ENCODE results near the gene ENHO.
"Not testable (repeated sequence)": the region's sequence is repeated elsewhere in the genome, so short reads cannot be mapped to it uniquely, and the experiment has no call there.

ENHO gene

GRCh38 chr9:34546834-34547827 lies 24.3 kb upstream of the ENHO start:
- no peaks in the 10 kb centered on the region for H3K27me3 ChIP-seq (ENCODE audit: low read depth, low read length)
- peaks cover 0 to 10% of the 10 kb centered on the region in 2 donors for H3K4me1 ChIP-seq (ENCODE audit: control insufficient read depth in 1 of 2, insufficient read depth in 2 of 2, low read length in 2 of 2)
- no peak overlapping the region for H3K27ac ChIP-seq (ENCODE audit: low read length)
- H3K4me3 ChIP-seq (ENCODE audit: low read depth in 1 of 2, low read length in 2 of 2) = no peak overlapping the region
- H3K9me3 ChIP-seq (ENCODE audit: control insufficient read depth in 1 of 2, low read length in 2 of 2) = no peaks in the 10 kb centered on the region
- H3K36me3 ChIP-seq (ENCODE audit: control insufficient read depth in 1 of 2, insufficient read depth in 2 of 2, low read length in 2 of 2) = no peaks in the 10 kb centered on the region

- H3K36me3 ChIP-seq (ENCODE audit: control insufficient read depth in 1 of 2, insufficient read depth in 2 of 2, low read length in 2 of 2) = no peaks in the 10 kb centered on the region
- peaks cover 0 to 10% of the 10 kb centered on the region in 2 donors for H3K4me1 ChIP-seq (ENCODE audit: control insufficient read depth in 1 of 2, insufficient read depth in 2 of 2, low read length in 2 of 2)
- H3K4me3 ChIP-seq (ENCODE audit: low read depth in 1 of 2, low read length in 2 of 2) = no peak overlapping the region
- no peaks in the 10 kb centered on the region for H3K9me3 ChIP-seq (ENCODE audit: control insufficient read depth in 1 of 2, low read length in 2 of 2)
- H3K27ac ChIP-seq (ENCODE audit: low read length) = no peak overlapping the region
- H3K27me3 ChIP-seq (ENCODE audit: low read depth, low read length) = no peaks in the 10 kb centered on the region
Observed at GRCh38 chr9:34546102-34546833, 23.5 kb upstream of the ENHO start.

GRCh38 chr9:34545497-34545896 lies 22.7 kb upstream of the ENHO start:
- Histone ChIP-seq H3K4me3 (ENCODE audit: low read depth in 1 of 2, low read length in 2 of 2) (no peak overlapping the region), H3K36me3 (ENCODE audit: control insufficient read depth in 1 of 2, insufficient read depth in 2 of 2, low read length in 2 of 2) (no peaks in the 10 kb centered on the region), H3K9me3 (ENCODE audit: control insufficient read depth in 1 of 2, low read length in 2 of 2) (no peaks in the 10 kb centered on the region), H3K27ac (ENCODE audit: low read length) (no peak overlapping the region), H3K4me1 (ENCODE audit: control insufficient read depth in 1 of 2, insufficient read depth in 2 of 2, low read length in 2 of 2) (peaks cover 0 to 10% of the 10 kb centered on the region in 2 donors), H3K27me3 (ENCODE audit: low read depth, low read length) (no peaks in the 10 kb centered on the region)

- Histone ChIP-seq H3K36me3 (ENCODE audit: control insufficient read depth in 1 of 2, insufficient read depth in 2 of 2, low read length in 2 of 2) (no peaks in the 10 kb centered on the region), H3K27me3 (ENCODE audit: low read depth, low read length) (no peaks in the 10 kb centered on the region), H3K9me3 (ENCODE audit: control insufficient read depth in 1 of 2, low read length in 2 of 2) (no peaks in the 10 kb centered on the region), H3K27ac (ENCODE audit: low read length) (no peak overlapping the region), H3K4me1 (ENCODE audit: control insufficient read depth in 1 of 2, insufficient read depth in 2 of 2, low read length in 2 of 2) (peaks cover 0 to 10% of the 10 kb centered on the region in 2 donors), H3K4me3 (ENCODE audit: low read depth in 1 of 2, low read length in 2 of 2) (no peak overlapping the region)
Observed at GRCh38 chr9:34544035-34544434, 21.2 kb upstream of the ENHO start.

- Histone ChIP-seq H3K9me3 (ENCODE audit: control insufficient read depth in 1 of 2, low read length in 2 of 2) (no peaks in the 10 kb centered on the region), H3K27ac (ENCODE audit: low read length) (no peak overlapping the region), H3K27me3 (ENCODE audit: low read depth, low read length) (no peaks in the 10 kb centered on the region), H3K4me1 (ENCODE audit: control insufficient read depth in 1 of 2, insufficient read depth in 2 of 2, low read length in 2 of 2) (peaks cover 0 to 2% of the 10 kb centered on the region in 2 donors), H3K36me3 (ENCODE audit: control insufficient read depth in 1 of 2, insufficient read depth in 2 of 2, low read length in 2 of 2) (no peaks in the 10 kb centered on the region), H3K4me3 (ENCODE audit: low read depth in 1 of 2, low read length in 2 of 2) (no peak overlapping the region)
Observed at GRCh38 chr9:34541540-34541939, 18.8 kb upstream of the ENHO start.

GRCh38 chr9:34540827-34541226 lies 18.0 kb upstream of the ENHO start:
- Histone ChIP-seq H3K4me1 (ENCODE audit: control insufficient read depth in 1 of 2, insufficient read depth in 2 of 2, low read length in 2 of 2) (no peaks in the 10 kb centered on the region), H3K27ac (ENCODE audit: low read length) (no peak overlapping the region), H3K36me3 (ENCODE audit: control insufficient read depth in 1 of 2, insufficient read depth in 2 of 2, low read length in 2 of 2) (no peaks in the 10 kb centered on the region), H3K4me3 (ENCODE audit: low read depth in 1 of 2, low read length in 2 of 2) (no peak overlapping the region), H3K9me3 (ENCODE audit: control insufficient read depth in 1 of 2, low read length in 2 of 2) (no peaks in the 10 kb centered on the region), H3K27me3 (ENCODE audit: low read depth, low read length) (no peaks in the 10 kb centered on the region)

GRCh38 chr9:34536685-34537084 lies 13.9 kb upstream of the ENHO start:
- Histone ChIP-seq H3K27ac (ENCODE audit: low read length) (no peak overlapping the region), H3K4me3 (ENCODE audit: low read depth in 1 of 2, low read length in 2 of 2) (no peak overlapping the region), H3K4me1 (ENCODE audit: control insufficient read depth in 1 of 2, insufficient read depth in 2 of 2, low read length in 2 of 2) (no peaks in the 10 kb centered on the region), H3K27me3 (ENCODE audit: low read depth, low read length) (no peaks in the 10 kb centered on the region), H3K36me3 (ENCODE audit: control insufficient read depth in 1 of 2, insufficient read depth in 2 of 2, low read length in 2 of 2) (no peaks in the 10 kb centered on the region), H3K9me3 (ENCODE audit: control insufficient read depth in 1 of 2, low read length in 2 of 2) (peaks cover 0 to 3% of the 10 kb centered on the region in 2 donors)

- not testable (repeated sequence) for H3K4me3 ChIP-seq (ENCODE audit: low read depth in 1 of 2, low read length in 2 of 2); H3K4me1 ChIP-seq (ENCODE audit: control insufficient read depth in 1 of 2, insufficient read depth in 2 of 2, low read length in 2 of 2)
Observed at GRCh38 chr9:34532041-34532440, 9.3 kb upstream of the ENHO start.

GRCh38 chr9:34526026-34526425 lies 3.2 kb upstream of the ENHO start:
- Histone ChIP-seq H3K27ac (ENCODE audit: low read length) (no peak overlapping the region), H3K36me3 (ENCODE audit: control insufficient read depth in 1 of 2, insufficient read depth in 2 of 2, low read length in 2 of 2) (no peaks in the 10 kb centered on the region), H3K9me3 (ENCODE audit: control insufficient read depth in 1 of 2, low read length in 2 of 2) (no peaks in the 10 kb centered on the region), H3K4me1 (ENCODE audit: control insufficient read depth in 1 of 2, insufficient read depth in 2 of 2, low read length in 2 of 2) (peaks cover 0 to 9% of the 10 kb centered on the region in 2 donors), H3K27me3 (ENCODE audit: low read depth, low read length) (no peaks in the 10 kb centered on the region), H3K4me3 (ENCODE audit: low read depth in 1 of 2, low read length in 2 of 2) (no peak overlapping the region)

More at GRCh38 chr9:34532041-34532440, 9.3 kb upstream of the ENHO start:
- H3K27me3 ChIP-seq (ENCODE audit: low read depth, low read length); H3K27ac ChIP-seq (ENCODE audit: low read length); H3K36me3 ChIP-seq (ENCODE audit: control insufficient read depth in 1 of 2, insufficient read depth in 2 of 2, low read length in 2 of 2); H3K9me3 ChIP-seq (ENCODE audit: control insufficient read depth in 1 of 2, low read length in 2 of 2): not testable (repeated sequence)

GRCh38 chr9:34524349-34524748 lies 1.6 kb upstream of the ENHO start:
- Histone ChIP-seq H3K36me3 (ENCODE audit: control insufficient read depth in 1 of 2, insufficient read depth in 2 of 2, low read length in 2 of 2) (no peaks in the 10 kb centered on the region), H3K27ac (ENCODE audit: low read length) (no peak overlapping the region), H3K4me1 (ENCODE audit: control insufficient read depth in 1 of 2, insufficient read depth in 2 of 2, low read length in 2 of 2) (peaks cover 0 to 9% of the 10 kb centered on the region in 2 donors), H3K4me3 (ENCODE audit: low read depth in 1 of 2, low read length in 2 of 2) (no peak overlapping the region), H3K9me3 (ENCODE audit: control insufficient read depth in 1 of 2, low read length in 2 of 2) (no peaks in the 10 kb centered on the region), H3K27me3 (ENCODE audit: low read depth, low read length) (no peaks in the 10 kb centered on the region)

GRCh38 chr9:34522091-34522887 lies 501 bp downstream of the ENHO start:
- Histone ChIP-seq H3K4me1 (ENCODE audit: control insufficient read depth in 1 of 2, insufficient read depth in 2 of 2, low read length in 2 of 2) (peaks cover 0 to 9% of the 10 kb centered on the region in 2 donors), H3K9me3 (ENCODE audit: control insufficient read depth in 1 of 2, low read length in 2 of 2) (no peaks in the 10 kb centered on the region), H3K27ac (ENCODE audit: low read length) (no peak overlapping the region), H3K27me3 (ENCODE audit: low read depth, low read length) (no peaks in the 10 kb centered on the region), H3K4me3 (ENCODE audit: low read depth in 1 of 2, low read length in 2 of 2) (peak overlapping the region; percentile 5 to 54), H3K36me3 (ENCODE audit: control insufficient read depth in 1 of 2, insufficient read depth in 2 of 2, low read length in 2 of 2) (no peaks in the 10 kb centered on the region)

Data from muscle layer of duodenum (tissue), 2 donors.